IMR-90 (cell line): ENCODE data around the gene SLC24A3.

Experiments
- BHLHE40 ChIP-seq: fragments of 150-350 bp; IDR thresholded peaks from 2 replicates; pipeline ENCODE4 v1.6.1; 2016; ENCODE audit warnings: mild to moderate bottlenecking, low read depth, low read length
- CEBPB ChIP-seq: IDR thresholded peaks from 2 replicates; pipeline ENCODE4 v1.6.1; 2012; ENCODE audit warnings: low read depth, low read length, improper control_type of control experiment
- CHD1 ChIP-seq: IDR thresholded peaks from 2 replicates; pipeline ENCODE4 v1.6.1; 2012; ENCODE audit warnings: low read depth, low read length, improper control_type of control experiment
- FOS ChIP-seq: fragments of 150-350 bp; IDR thresholded peaks from 2 replicates; pipeline ENCODE4 v1.6.1; 2016; ENCODE audit warnings: low read depth, low read length
- MAFK ChIP-seq: IDR thresholded peaks from 2 replicates; pipeline ENCODE4 v1.6.1; 2012; ENCODE audit warnings: low read depth, low read length, improper control_type of control experiment
- MXI1 ChIP-seq: IDR thresholded peaks from 2 replicates; pipeline ENCODE4 v1.6.1; 2012; ENCODE audit warnings: low read depth, mild to moderate bottlenecking, low read length, moderate library complexity, borderline replicate concordance
- POLR2A ChIP-seq: IDR thresholded peaks from 2 replicates; pipeline ENCODE4 v1.6.1; 2012; ENCODE audit warnings: mild to moderate bottlenecking, low read depth, low read length
- RAD21 ChIP-seq: IDR thresholded peaks from 2 replicates; pipeline ENCODE4 v1.6.1; 2012; ENCODE audit warnings: low read length, improper control_type of control experiment
- RCOR1 ChIP-seq: IDR thresholded peaks from 2 replicates; pipeline ENCODE4 v1.6.1; 2012; ENCODE audit warnings: mild to moderate bottlenecking, low read length, improper control_type of control experiment; ENCODE audit not compliant: insufficient replicate concordance
- RFX5 ChIP-seq: IDR thresholded peaks from 2 replicates; pipeline ENCODE4 v1.8.0; 2012; ENCODE audit warnings: low read depth, mild to moderate bottlenecking, low read length, moderate library complexity
- TF ChIP-seq, protein P1 (sequence below): fragments of 150-350 bp; IDR thresholded peaks from 2 replicates; pipeline ENCODE4 v1.6.1; 2017; ENCODE audit warnings: mild to moderate bottlenecking, antibody characterized with exemption, low read length, low read depth
- TF ChIP-seq, protein P2 (sequence below): conservative IDR thresholded peaks from 2 replicates; pipeline ENCODE4 v1.5.1; 2012; ENCODE audit warnings: mild to moderate bottlenecking, low read depth, low read length, improper control_type of control experiment
- TF ChIP-seq, protein P3 (sequence below): fragments of 150-350 bp; IDR thresholded peaks from 2 replicates; pipeline ENCODE4 v1.6.1; 2016; ENCODE audit warnings: low read depth, mild to moderate bottlenecking, low read length, moderate library complexity, borderline replicate concordance

DNA sequence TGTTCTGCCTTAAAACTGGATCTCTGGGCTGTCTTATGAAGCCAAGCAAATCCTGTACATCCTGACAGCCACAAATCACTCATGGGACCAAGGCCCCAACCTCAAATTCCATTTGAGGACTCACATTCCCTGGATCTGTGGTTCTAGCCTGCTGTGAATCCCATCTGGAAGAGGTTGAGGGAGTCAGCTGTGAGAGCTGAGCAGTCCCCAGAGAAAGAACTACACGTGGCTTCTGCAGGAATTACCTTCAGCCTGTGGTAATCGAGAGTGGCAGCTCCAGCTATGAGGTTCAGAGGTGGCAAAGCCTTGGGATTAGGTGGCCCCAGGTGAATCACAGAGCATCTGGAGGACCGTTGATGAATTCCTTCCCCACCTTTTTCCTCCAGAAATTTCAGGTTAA is 245.2 kb downstream of the SLC24A3 start:
- TF ChIP-seq MXI1 (no peak), RAD21 (no peak), RFX5 (no peak), CHD1 (no peak), RCOR1 (no peak), MAFK (no peak), FOS (no peak), POLR2A (no peak), CEBPB (no peak), BHLHE40 (no peak)
- TF ChIP-seq, protein P1, sequence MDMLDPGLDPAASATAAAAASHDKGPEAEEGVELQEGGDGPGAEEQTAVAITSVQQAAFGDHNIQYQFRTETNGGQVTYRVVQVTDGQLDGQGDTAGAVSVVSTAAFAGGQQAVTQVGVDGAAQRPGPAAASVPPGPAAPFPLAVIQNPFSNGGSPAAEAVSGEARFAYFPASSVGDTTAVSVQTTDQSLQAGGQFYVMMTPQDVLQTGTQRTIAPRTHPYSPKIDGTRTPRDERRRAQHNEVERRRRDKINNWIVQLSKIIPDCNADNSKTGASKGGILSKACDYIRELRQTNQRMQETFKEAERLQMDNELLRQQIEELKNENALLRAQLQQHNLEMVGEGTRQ, result no peak
- TF ChIP-seq, protein P2, sequence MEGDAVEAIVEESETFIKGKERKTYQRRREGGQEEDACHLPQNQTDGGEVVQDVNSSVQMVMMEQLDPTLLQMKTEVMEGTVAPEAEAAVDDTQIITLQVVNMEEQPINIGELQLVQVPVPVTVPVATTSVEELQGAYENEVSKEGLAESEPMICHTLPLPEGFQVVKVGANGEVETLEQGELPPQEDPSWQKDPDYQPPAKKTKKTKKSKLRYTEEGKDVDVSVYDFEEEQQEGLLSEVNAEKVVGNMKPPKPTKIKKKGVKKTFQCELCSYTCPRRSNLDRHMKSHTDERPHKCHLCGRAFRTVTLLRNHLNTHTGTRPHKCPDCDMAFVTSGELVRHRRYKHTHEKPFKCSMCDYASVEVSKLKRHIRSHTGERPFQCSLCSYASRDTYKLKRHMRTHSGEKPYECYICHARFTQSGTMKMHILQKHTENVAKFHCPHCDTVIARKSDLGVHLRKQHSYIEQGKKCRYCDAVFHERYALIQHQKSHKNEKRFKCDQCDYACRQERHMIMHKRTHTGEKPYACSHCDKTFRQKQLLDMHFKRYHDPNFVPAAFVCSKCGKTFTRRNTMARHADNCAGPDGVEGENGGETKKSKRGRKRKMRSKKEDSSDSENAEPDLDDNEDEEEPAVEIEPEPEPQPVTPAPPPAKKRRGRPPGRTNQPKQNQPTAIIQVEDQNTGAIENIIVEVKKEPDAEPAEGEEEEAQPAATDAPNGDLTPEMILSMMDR, result no peak
- TF ChIP-seq, protein P3, sequence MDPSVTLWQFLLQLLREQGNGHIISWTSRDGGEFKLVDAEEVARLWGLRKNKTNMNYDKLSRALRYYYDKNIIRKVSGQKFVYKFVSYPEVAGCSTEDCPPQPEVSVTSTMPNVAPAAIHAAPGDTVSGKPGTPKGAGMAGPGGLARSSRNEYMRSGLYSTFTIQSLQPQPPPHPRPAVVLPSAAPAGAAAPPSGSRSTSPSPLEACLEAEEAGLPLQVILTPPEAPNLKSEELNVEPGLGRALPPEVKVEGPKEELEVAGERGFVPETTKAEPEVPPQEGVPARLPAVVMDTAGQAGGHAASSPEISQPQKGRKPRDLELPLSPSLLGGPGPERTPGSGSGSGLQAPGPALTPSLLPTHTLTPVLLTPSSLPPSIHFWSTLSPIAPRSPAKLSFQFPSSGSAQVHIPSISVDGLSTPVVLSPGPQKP, result no peak
